ENCODE measurements around the gene TRIL.

GRCh38 chr7:28986028-28986764, 28.1 kb upstream of the TRIL start:
- no peak for TF ChIP-seq CTCF (IDR thresholded peaks at IDR 0.05; ENCODE audit: extremely low read depth in 1 of 2, insufficient read depth in 1 of 2, low read depth in 1 of 2, low read length in 2 of 2)
- no peak for TF ChIP-seq POLR2AphosphoS5 (IDR thresholded peaks at IDR 0.05; ENCODE audit: insufficient read depth, low read depth, low read length)
- no peak for TF ChIP-seq MYC (IDR thresholded peaks at IDR 0.05; ENCODE audit: low read depth, low read length)
- no peak for TF ChIP-seq POLR2A (IDR thresholded peaks at IDR 0.05; ENCODE audit: low read depth, low read length)

All from endothelial cell of umbilical vein (primary cell).